ENCODE data around the gene PNO1.
A peak's percentile ranks its signal among the peaks of the same experiment; 100 is the strongest.

PNO1 gene

GRCh38 chr2:68189991-68190784 lies 32.5 kb downstream of the PNO1 start:
- H3K4me3 ChIP-seq (ENCODE audit: low read depth, low read length), result no peak overlapping the region
- no peak for DNase-seq (ENCODE audit: low read depth)
- no peak for TF ChIP-seq CTCF (IDR thresholded peaks at IDR 0.05; ENCODE audit: low read depth, low read length, missing control alignments)

GRCh38 chr2:68190991-68191731 lies 33.5 kb downstream of the PNO1 start:
- TF ChIP-seq CTCF (IDR thresholded peaks at IDR 0.05; ENCODE audit: low read depth, low read length, missing control alignments), result no peak
- H3K4me3 ChIP-seq (ENCODE audit: low read depth, low read length), result no peak overlapping the region
- no peak for DNase-seq (ENCODE audit: low read depth)

- TF ChIP-seq CTCF (IDR thresholded peaks at IDR 0.05; ENCODE audit: low read depth, low read length, missing control alignments), result no peak
- no peak overlapping the region for H3K4me3 ChIP-seq (ENCODE audit: low read depth, low read length)
- DNase-seq (ENCODE audit: low read depth), result no peak
Observed at GRCh38 chr2:68193144-68193543, 35.5 kb downstream of the PNO1 start.

- H3K4me3 ChIP-seq (ENCODE audit: low read depth, low read length), result no peak overlapping the region
- TF ChIP-seq CTCF (IDR thresholded peaks at IDR 0.05; ENCODE audit: low read depth, low read length, missing control alignments), result no peak
- no peak for DNase-seq (ENCODE audit: low read depth)
Observed at GRCh38 chr2:68193787-68194372, 36.2 kb downstream of the PNO1 start.

- no peak for TF ChIP-seq CTCF (IDR thresholded peaks at IDR 0.05; ENCODE audit: low read depth, low read length, missing control alignments)
- no peak for DNase-seq (ENCODE audit: low read depth)
- no peak overlapping the region for H3K4me3 ChIP-seq (ENCODE audit: low read depth, low read length)
Observed at GRCh38 chr2:68195096-68195495, 37.4 kb downstream of the PNO1 start.

- no peak for DNase-seq (ENCODE audit: low read depth)
- no peak overlapping the region for H3K4me3 ChIP-seq (ENCODE audit: low read depth, low read length)
- peak; percentile 60 for TF ChIP-seq CTCF (IDR thresholded peaks at IDR 0.05; ENCODE audit: low read depth, low read length, missing control alignments)
Observed at GRCh38 chr2:68196120-68196716, 38.5 kb downstream of the PNO1 start.
